IPS DF 19.7 (cell line): ENCODE data around the gene SCFD2.
"Not testable (repeated sequence)": the region's sequence is repeated elsewhere in the genome, so short reads cannot be mapped to it uniquely, and the experiment has no call there.

Experiments used
- DNase-seq: peaks from one replicate; pipeline ENCODE4 v3.0.0-alpha.2; 2013; ENCODE audit warnings: low read depth, low spot score

SCFD2 gene

DNA sequence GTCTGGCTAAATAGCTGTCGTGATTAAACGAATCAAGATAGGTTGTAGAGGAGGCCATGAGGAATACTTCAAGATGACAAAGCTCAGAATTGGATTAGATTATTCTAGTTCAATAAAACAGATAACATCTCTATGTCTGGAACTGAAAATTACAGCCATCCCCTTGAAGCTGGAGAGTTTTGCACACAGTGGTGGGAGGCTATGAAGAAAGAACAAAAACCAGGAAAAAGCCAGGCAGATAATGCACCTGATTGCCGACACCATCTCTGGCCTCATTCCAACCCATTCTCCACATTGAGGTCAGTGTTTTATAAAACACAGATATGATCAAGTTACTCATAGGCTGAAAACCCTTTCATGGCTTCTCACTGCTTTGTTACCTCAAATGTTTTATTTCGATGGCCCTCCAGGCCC, 315.5 kb downstream of the SCFD2 start:
- DNase-seq: no peak

- DNase-seq: no peak
Measured at GRCh38 chr4:53049528-53049927, 316.3 kb downstream of the SCFD2 start.

DNA sequence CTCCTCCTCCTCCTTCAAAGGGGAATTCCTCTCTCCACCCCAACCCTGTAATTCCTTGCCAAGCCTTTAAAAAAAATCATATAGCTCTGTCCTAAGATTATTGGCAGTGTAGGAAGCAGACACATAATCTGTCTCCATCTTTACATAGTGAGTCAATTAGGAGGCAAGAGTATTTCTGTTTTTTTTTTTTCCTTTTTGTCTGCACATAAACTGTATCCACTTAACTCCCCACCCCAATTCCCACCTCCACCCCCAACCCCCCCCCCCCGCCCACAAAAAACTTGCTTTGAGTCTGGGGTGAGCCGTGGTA, 321.3 kb downstream of the SCFD2 start:
- no peak for DNase-seq

DNA sequence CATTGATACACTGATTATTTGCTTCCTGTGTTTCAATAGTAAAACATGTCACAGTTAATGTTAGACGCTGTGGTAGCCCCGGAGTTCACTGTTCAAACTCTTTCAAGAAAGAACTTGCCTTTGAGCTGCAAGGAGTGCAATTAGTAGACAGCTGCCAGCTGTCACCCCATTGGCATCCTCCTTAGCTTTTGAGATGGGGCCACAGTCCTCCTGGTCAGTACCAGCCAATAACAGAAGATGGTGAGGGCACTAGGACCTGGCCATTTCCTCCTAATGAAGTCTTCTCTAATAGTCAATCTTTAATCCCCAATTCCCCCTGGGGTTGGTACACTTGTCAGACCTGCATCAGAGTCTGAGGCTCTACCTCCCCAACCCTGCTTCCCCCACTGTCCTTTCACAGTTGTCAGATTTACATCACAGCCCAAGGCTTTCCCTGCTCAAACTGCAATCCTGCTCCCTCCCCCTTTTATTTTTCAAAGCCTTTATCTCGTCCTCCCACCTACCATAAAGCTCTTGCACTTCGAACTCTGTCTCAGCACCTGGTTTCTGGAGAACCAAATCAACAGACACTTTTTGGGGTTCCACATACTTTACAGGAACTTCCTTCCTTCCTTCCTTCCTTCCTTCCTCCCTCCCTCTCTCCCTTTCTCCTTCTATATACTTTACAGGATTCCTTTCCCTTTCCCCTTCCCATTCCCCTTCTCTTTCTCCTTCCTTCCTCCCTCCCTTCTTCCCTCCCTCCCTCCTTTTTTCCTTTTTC, 321.8 kb downstream of the SCFD2 start:
- no peak for DNase-seq

DNA sequence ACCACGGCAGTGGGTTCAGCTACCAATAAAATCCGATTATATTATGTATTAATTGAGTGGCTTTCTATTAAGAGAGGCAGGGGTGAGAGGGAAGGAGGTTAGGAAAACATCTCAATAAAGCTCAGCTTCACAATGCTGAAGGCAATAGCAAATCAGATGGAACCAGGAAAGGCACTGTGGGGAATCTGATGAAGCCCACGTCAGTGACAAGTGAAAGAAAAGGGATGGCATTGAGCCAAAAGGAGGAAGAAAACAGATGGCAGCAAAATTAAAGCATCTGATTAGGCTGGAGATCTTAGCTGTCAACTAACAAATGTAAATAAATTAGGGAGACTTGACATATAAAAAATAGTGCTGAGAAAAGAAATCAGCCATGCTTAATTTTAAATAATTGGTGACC, 322.8 kb downstream of the SCFD2 start:
- no peak for DNase-seq

GRCh38 chr4:53040851-53041250, 325.0 kb downstream of the SCFD2 start:
- no peak for DNase-seq

DNA sequence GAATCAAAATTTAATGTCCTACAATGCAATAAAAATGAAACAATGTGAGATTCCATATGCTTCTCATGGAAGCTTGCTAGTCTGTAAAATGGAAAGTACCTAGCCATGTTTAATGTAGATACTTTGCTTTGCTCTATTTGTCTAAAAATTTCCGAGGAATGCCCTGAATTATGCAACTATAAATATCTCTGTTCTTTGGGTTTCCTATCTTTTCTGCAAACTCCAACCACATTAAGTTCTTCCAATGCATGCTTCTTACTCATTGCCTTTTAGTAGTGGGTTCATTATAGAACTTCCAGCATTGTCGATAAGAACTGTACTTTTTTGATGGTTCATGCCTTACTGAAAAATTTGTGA, 325.4 kb downstream of the SCFD2 start:
- no peak for DNase-seq

- DNase-seq: no peak
Measured at GRCh38 chr4:53039741-53040458, 326.0 kb downstream of the SCFD2 start.

- no peak for DNase-seq
Measured at GRCh38 chr4:53037892-53038291, 328.0 kb downstream of the SCFD2 start.

DNA sequence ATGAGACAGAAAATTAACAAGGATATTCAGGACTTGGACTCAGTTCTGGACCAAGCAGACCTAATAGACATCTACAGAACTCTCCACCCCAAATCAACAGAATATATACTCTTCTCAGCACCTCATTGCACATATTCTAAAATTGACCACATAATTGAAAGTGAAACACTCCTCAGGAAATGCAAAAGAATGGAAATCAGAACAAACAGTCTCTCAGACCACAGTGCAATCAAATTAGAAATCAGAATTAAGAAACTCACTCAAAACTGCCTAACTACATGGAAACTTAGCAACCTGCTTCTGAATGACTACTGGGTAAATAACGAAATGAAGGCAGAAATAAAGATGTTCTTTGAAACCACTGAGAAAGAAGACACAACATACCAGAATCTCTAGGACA, 333.0 kb downstream of the SCFD2 start:
- not testable (repeated sequence) for DNase-seq

DNA sequence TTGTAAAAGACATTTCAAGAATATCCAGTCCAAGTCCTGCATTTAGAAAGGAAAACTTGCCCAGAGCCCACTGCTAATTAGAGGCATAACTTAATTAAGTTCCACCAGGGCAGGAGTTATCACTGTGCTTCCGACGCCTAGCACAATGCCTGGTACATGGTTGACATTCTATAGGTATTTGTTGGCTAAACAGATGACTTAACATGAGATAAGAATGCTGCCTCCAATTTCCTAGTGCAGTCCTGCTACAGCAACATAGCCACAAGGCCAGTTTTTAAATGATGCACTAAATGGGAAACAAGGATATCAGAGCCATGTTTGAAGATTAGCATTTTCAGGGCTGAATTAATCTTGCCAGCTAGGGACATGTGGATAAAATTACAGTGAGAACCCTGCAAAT, 339.6 kb downstream of the SCFD2 start:
- DNase-seq: no peak

DNA sequence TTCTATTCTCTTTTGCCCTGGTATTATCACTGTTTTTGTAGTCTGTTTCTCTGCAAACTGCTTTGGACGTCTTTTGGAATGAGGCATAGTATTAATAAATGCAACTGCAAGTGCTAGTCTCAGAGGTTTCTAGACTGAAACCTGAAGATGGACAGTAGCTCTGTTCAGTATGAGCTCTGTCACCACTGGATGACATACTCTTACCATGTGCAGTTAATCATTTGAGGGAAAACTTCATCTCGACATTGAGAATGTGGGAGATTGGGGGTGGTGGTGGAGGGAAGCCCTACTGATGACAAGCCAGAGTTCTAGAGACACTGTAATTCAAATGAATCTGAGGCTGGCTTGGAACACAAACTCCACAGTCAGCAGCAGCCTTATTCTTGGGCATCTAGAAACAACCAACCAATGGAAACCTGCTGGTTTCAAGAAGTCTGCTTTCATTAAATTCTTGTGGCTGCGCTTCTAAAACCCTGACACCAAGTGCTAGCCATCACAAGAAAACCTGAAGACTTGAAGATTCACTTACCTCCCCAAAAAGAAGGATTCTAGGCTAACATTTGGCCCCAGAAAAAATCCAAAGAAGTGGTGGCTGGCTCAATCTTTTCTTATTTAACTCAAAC, 342.1 kb downstream of the SCFD2 start:
- DNase-seq: no peak

DNA sequence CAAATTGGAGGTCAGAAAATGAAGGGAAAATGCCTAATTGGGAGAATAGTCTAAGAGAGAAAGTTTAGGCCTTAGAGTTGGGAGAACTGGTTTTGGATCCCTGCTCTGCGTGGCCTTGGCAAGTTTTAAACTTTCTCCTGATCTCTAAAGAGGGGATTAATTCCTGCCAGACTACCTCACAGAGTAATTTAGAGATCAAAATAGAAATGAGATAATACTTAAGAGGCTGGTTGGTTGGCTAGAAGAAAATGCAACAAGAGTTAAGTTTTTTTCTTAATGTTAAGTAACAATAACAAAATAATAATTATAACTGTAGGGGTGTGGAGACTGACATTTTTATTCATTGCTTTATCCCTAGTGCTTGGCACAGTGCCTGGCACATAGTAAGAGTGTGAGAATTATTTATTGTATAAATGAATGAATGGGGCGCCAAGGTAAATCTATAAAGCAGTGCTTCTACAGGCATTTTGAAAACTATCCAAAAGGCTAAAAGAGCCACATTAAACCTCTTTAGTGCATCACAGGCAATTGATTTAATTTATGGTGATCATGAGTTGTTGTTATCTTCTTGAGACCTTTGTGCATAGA, 343.3 kb downstream of the SCFD2 start:
- DNase-seq: no peak

- DNase-seq: no peak
Measured at GRCh38 chr4:53021754-53022512, 343.9 kb downstream of the SCFD2 start.

- DNase-seq: no peak
Measured at GRCh38 chr4:53019485-53020382, 346.1 kb downstream of the SCFD2 start.

DNA sequence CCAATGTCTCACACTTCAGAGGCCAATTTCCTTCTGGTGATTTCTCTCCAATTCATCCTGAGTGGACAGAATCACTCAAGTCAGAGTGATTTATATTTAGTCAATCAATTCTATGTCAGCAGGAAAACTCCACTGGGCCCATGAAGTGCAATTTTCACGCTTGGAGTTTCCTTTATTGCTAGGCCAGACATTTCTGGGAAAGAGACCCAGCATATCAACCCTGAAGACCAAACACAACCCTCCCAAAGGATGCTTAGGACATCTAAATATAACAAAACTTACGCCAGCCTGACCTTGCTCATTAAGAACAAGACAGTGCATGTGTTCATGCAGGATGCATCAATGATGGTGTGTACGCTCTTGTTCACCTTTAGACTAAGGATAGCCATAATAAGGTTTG, 347.4 kb downstream of the SCFD2 start:
- no peak for DNase-seq

DNA sequence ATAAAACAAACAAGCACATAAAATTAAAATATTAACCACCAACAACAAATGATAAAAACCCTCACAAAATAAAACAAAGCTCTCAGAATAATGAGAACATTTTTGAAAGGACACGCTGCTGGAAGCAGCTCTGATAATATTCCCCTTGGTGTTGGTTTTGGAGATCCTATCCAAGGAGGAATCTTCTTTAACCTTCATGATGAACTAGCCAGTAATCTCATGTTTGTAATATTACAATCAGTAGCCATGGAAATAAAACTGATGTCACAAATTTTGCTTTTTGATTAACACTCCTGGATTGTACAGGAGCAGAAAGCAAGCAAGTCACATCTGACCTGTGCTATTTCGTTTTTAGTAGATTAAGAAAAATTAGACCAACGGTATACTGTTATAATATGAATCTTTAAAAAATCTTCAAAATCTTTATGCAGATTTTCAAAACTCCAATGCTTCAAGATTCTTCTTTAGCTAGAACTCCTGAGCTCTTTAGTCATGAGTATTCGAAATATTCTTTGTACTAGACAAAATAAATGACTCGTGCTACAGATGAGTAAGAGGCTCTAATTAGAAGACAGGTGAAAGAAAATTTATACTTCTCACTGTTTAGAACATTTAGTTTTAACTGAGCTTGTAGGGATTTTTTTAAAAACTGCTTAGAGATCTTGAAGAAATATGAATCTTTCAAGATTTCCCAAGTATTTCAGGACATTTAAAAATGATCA, 349.6 kb downstream of the SCFD2 start:
- no peak for DNase-seq

GRCh38 chr4:53015681-53016080, 350.2 kb downstream of the SCFD2 start:
- DNase-seq: no peak

DNA sequence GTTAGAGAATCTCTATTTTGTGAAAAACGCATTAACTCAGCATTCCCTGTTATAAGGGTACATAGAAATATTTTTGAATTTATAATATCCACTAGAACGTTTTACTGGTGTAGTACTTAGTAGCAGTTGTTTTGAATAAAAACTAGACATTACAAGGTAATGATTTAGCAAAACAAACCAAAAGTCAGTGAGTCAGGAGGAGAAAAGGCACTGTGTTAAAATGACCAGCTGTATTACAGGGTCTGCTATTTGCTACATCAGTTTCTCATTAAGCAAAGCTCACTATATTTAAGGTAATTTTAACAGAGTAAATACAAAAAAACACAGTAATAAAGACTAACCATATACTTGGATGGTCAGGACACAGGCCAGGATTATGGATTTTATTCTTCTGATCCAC, 351.0 kb downstream of the SCFD2 start:
- DNase-seq: no peak
